ENCODE results near the gene BCAS3.

DNA sequence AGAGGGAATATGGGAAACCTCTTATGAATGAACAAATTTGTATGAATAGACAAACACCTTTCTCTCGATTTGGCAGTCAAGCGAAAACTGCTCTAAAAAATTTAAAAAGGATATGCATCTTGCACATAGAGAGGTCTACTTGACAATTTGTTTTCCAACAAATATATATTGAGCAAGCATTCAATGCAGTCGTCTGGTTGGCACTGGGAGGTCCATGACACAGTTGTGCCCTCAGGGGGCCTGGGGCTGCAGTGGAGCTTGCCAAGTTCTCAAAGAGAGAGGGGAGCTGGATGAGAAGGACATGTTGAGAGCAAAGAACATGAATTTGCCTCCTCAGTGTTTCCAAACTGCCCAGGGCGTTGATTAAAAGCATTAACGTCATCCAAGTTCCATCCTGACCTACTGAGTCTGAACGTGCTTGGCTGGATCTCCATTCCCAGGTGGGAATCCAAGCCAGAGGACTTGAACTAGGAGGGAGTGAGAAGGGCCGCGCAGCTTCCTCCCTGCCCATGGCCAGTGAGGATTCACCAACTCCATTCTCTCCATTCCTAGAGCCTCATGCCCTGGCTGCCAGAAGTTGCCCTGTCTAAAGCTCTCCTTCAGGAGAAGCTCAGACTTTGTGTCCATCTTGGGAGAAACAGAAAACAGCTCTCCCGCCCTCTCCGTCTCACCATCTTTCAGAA is 746.5 kb downstream of the BCAS3 start:
- TF ChIP-seq CTCF (IDR thresholded peaks at IDR 0.05; ENCODE audit: low read depth, low read length) (no peak), EZH2phosphoT487 (IDR thresholded peaks at IDR 0.05; ENCODE audit: low read depth) (no peak)

All from OCI-LY3 (cell line).